Prostate gland (tissue), 2 donors: ENCODE measurements around the gene CRP.

Source experiments
- POLR2A ChIP-seq: fragments of 450-650 bp; IDR thresholded peaks from one replicate; pipeline ENCODE4 v1.6.1; 2016; ENCODE audit warnings: antibody characterized with exemption, mild to moderate bottlenecking
- TF ChIP-seq, protein P1 (sequence below), 4 experiments: fragments of 200-600 bp in 2 of 4; fragments of 450-650 bp in 2 of 4; sonication (generic) in 2 of 4; IDR thresholded peaks; 1 replicate in 3 of 4; 2 replicates in 1 of 4; pipeline ENCODE4 v1.5.1; 2016 to 2019; ENCODE audit warnings: antibody characterized with exemption in 4 of 4, mild to moderate bottlenecking in 2 of 4, moderate library complexity in 2 of 4

DNA sequence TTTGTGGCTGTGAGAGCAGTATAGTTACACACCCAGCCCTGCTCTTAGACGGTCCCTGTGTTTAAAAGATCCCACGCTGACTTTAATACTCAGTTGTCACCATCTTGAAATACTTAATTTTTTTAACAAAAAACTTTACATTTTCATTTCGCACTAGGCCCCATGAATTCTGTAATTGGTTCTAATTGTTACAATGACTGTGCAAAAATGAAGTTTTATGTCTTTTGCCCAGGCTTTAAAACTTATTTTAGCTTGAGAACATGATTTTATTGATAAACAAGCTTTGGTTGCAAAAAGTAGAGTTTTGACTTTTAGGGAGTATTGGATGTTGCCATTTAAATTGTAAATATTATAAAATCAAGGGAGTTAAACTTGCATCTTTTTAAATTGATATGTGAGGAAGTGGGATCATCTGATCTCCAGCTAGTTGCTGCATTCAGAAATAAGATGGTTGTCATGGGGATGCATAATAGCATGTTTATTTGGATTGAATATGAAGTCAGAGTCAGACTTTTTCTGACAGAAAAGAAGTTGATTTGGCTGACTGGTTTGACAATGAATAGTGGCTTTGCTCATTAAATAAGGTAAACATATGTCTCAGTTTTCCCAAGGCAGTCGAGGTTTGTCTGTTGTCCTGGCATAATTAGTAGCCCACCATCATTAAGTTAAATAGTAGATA, 23.0 kb upstream of the CRP start:
- TF ChIP-seq, protein P1, sequence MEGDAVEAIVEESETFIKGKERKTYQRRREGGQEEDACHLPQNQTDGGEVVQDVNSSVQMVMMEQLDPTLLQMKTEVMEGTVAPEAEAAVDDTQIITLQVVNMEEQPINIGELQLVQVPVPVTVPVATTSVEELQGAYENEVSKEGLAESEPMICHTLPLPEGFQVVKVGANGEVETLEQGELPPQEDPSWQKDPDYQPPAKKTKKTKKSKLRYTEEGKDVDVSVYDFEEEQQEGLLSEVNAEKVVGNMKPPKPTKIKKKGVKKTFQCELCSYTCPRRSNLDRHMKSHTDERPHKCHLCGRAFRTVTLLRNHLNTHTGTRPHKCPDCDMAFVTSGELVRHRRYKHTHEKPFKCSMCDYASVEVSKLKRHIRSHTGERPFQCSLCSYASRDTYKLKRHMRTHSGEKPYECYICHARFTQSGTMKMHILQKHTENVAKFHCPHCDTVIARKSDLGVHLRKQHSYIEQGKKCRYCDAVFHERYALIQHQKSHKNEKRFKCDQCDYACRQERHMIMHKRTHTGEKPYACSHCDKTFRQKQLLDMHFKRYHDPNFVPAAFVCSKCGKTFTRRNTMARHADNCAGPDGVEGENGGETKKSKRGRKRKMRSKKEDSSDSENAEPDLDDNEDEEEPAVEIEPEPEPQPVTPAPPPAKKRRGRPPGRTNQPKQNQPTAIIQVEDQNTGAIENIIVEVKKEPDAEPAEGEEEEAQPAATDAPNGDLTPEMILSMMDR (IDR thresholded peaks at IDR 0.05) = no peak
- TF ChIP-seq POLR2A = no peak
